HepG2 (cell line): ENCODE data around the gene RPS6KA2. TPM values are rescaled to one million over a fixed set of nuclear protein-coding genes. Genes with fewer than 3 reads are reported as not detected.
A peak's percentile ranks its signal among the peaks of the same experiment; 100 is the strongest.

Source experiments
- ATAC-seq: fragments of 200-7000 bp; cut with Tn5 transposase; 3 replicates; pipeline ENCODE4 v1.9.1; 2020; ENCODE audit warnings: mild to moderate bottlenecking, moderate library complexity
- BruUV-seq: library from RNA; stranded (reverse); fragments of 400-500 nt; replicated peaks from 2 replicates; lab custom pipeline; 2021; lab: Mats Ljungman, UMichigan
- CTCF ChIA-PET: fragments of 300-600 bp; formaldehyde crosslinking; extraction: SDS; loops from one replicate; lab custom pipeline; 2021; ENCODE audit warnings: low total read pairs, inconsistent platforms, low intra/inter-chr PET ratio; lab: Yijun Ruan, JAX
- POLR2A ChIA-PET: fragments of 350-600 bp; sonication (Branson Sonifier 250); formaldehyde crosslinking; loops from one replicate; lab custom pipeline; 2020; ENCODE audit warnings: antibody characterized with exemption, inconsistent platforms; lab: Yijun Ruan, JAX
- DNase-seq: peaks from one replicate; pipeline ENCODE4 v3.0.0-alpha.2; 2015; ENCODE audit warnings: low spot score
- FAIRE-seq: peaks from 3 replicates; lab custom pipeline; 2011; peaks lifted over from hg19 to GRCh38; lab: Jason Lieb, UNC
- H2AFZ ChIP-seq: one replicate; pipeline ENCODE4 v1.6.1; 2011; ENCODE audit warnings: low read length, inconsistent platforms
- H3K27ac ChIP-seq: fragments of 300-600 bp; 3 replicates; pipeline ENCODE4 v1.8.0; 2011; ENCODE audit warnings: mixed run types, mild to moderate bottlenecking, mixed read lengths, low read length, inconsistent platforms; ENCODE audit not compliant: insufficient read depth; ENCODE audit errors: extremely low read length
- H3K27me3 ChIP-seq, 2 experiments: fragments of 200-600 bp in 1 of 2; 2 replicates in 1 of 2; 3 replicates in 1 of 2; pipeline versions ENCODE4 v1.6.0 to v1.8.0; 2011; ENCODE audit warnings: low read length in 2 of 2, mild to moderate bottlenecking in 2 of 2, moderate library complexity in 2 of 2, inconsistent platforms in 1 of 2; ENCODE audit not compliant: insufficient read depth in 2 of 2, control insufficient read depth in 1 of 2
- H3K36me3 ChIP-seq, 2 experiments: fragments of 200-600 bp in 1 of 2; replicated peaks in 1 of 2; 2 replicates in 1 of 2; 3 replicates in 1 of 2; pipeline versions ENCODE4 v1.5.1 to v1.8.0; 2011; ENCODE audit warnings: low read length in 2 of 2, inconsistent platforms in 1 of 2; ENCODE audit not compliant: insufficient read depth in 2 of 2, control insufficient read depth in 1 of 2
- H3K4me1 ChIP-seq: 2 replicates; pipeline ENCODE4 v1.5.1; 2012; ENCODE audit warnings: low read length, inconsistent platforms; ENCODE audit not compliant: insufficient read depth
- H3K4me2 ChIP-seq: 2 replicates; pipeline ENCODE4 v1.6.0; 2011; ENCODE audit warnings: low read depth, low read length, inconsistent platforms
- H3K4me3 ChIP-seq, 3 experiments: fragments of 200-600 bp in 1 of 3; sonication (generic), shearing (Covaris generic) in 1 of 3; replicated peaks in 1 of 3; 2 replicates each; pipeline ENCODE4 v1.5.1; 2011 to 2016; ENCODE audit warnings: low read length in 3 of 3, inconsistent platforms in 2 of 3, low read depth in 2 of 3, mild to moderate bottlenecking in 2 of 3, control low read depth in 1 of 3, mixed read lengths in 1 of 3; ENCODE audit not compliant: insufficient read depth in 1 of 3
- H3K79me2 ChIP-seq: one replicate; pipeline ENCODE4 v1.6.1; 2011; ENCODE audit warnings: low read length, inconsistent platforms; ENCODE audit not compliant: insufficient read depth
- H3K9ac ChIP-seq: 2 replicates; pipeline ENCODE4 v1.6.0; 2011; ENCODE audit warnings: mild to moderate bottlenecking, low read depth, low read length, inconsistent platforms; ENCODE audit not compliant: insufficient read depth
- H3K9me3 ChIP-seq: 2 replicates; pipeline ENCODE4 v1.5.1; 2012; ENCODE audit warnings: mild to moderate bottlenecking, low read length
- H4K20me1 ChIP-seq: 2 replicates; pipeline ENCODE4 v1.6.0; 2011; ENCODE audit warnings: inconsistent platforms, mild to moderate bottlenecking, low read length, moderate library complexity; ENCODE audit not compliant: insufficient read depth
- ESRRA ChIP-seq: sonication (generic); formaldehyde crosslinking; IDR thresholded peaks from 2 replicates; pipeline ENCODE4 v1.5.1; 2020; ENCODE audit warnings: mild to moderate bottlenecking, low read depth, missing genetic modification reagents
- RNF219 ChIP-seq: sonication (generic); formaldehyde crosslinking; IDR thresholded peaks from 2 replicates; pipeline ENCODE4 v1.5.0; 2020; ENCODE audit warnings: mild to moderate bottlenecking, missing genetic modification reagents
- ZNF136 ChIP-seq: sonication (generic); formaldehyde crosslinking; IDR thresholded peaks from 2 replicates; pipeline ENCODE4 v1.8.1; 2022; ENCODE audit warnings: low read depth, mild to moderate bottlenecking, moderate library complexity, missing genetic modification reagents
- ZNF749 ChIP-seq: sonication (generic); formaldehyde crosslinking; IDR thresholded peaks from 2 replicates; pipeline ENCODE4 v1.8.0; 2022; ENCODE audit warnings: mild to moderate bottlenecking, missing genetic modification reagents, moderate library complexity, borderline replicate concordance
- WGBS: methylation state at CpG from one replicate; pipeline ENCODE4 v1.1.6; 2017; ENCODE audit warnings: low lambda C conversion rate; 5-methylcytosine and 5-hydroxymethylcytosine counted together
- in situ Hi-C: cut with HindIII; loops from 2 replicates; pipeline ENCODE4 v1.10.0; 2017; ENCODE audit warnings: low pct_unique_long_range_greater_than_20kb; ENCODE audit not compliant: extremely low pct_ligation_motif_present
- intact Hi-C: fragments of 100-400 bp; cut with micrococcal nuclease; formaldehyde crosslinking; loops from one replicate; pipeline ENCODE4 v1.10.0; 2022; ENCODE audit not compliant: unreplicated experiment
- polyA plus RNA-seq, 8 experiments: library from polyadenylated mRNA; depleted of rRNA in 3 of 8; stranded (reverse) in 7 of 8; unstranded in 1 of 8; fragments of >200 nt; fragmentation: Illumina TruSeq in 4 of 8; extraction: Trizol in 4 of 8; gene quantifications; 2 replicates each; pipeline versions ENCODE4 v1.2.1 to v1.2.3, GENCODE V29; 2011 to 2016; ENCODE audit warnings: low read depth in 4 of 8, missing spikeins in 1 of 8, mixed read lengths in 1 of 8; ENCODE audit not compliant: insufficient read depth in 1 of 8
- total RNA-seq, 5 experiments: library from RNA; depleted of rRNA; stranded (reverse); fragments of >200 nt; fragmentation: Illumina TruSeq; extraction: Trizol; gene quantifications; 2 replicates each; pipeline ENCODE4 v1.2.3, GENCODE V29; 2016; ENCODE audit warnings: low read depth in 1 of 5

Gene RPS6KA2
- total and polyA plus RNA-seq, 2 of the 13 experiments (the other 11 are each of a cell fraction or from before 2014, with no cell fraction given), result 0.22 to 0.38 TPM

- no peak for ATAC-seq
- H3K27me3 ChIP-seq, result peaks cover 16 to 88% of the 10 kb centered on the region in 2 experiments; a peak in 4 of 5 replicates
- no peak overlapping the region for H3K27ac ChIP-seq
- no TSS peak for BruUV-seq
- DNase-seq, result no peak
- TF ChIP-seq ESRRA (CRISPR knock-in tag), result no peak
- no peak overlapping the region for H3K9ac ChIP-seq
- ChIA-PET CTCF (no interaction called here), POLR2A (no interaction called here)
- H2AFZ ChIP-seq, result no peak overlapping the region
- FAIRE-seq, result no peak
- no peaks in the 10 kb centered on the region for H3K9me3 ChIP-seq
- H3K4me1 ChIP-seq, result no peaks in the 10 kb centered on the region
- no peaks in the 10 kb centered on the region for H4K20me1 ChIP-seq
- H3K79me2 ChIP-seq, result no peaks in the 10 kb centered on the region
- no peaks in the 10 kb centered on the region for H3K36me3 ChIP-seq
- intact Hi-C loops, result no loop called here
- no peak overlapping the region for H3K4me2 ChIP-seq
- 63% methylated on average over 16 of the region's 16 CpGs for WGBS
- no peak overlapping the region for H3K4me3 ChIP-seq
- in situ Hi-C loops, result no loop called here
These were observed 188.7 kb downstream of the RPS6KA2 start for GRCh38 chr6:166438211-166438861.

- H3K36me3 ChIP-seq, result no peaks in the 10 kb centered on the region
- H3K9me3 ChIP-seq, result no peaks in the 10 kb centered on the region
- TF ChIP-seq ZNF749 (CRISPR knock-in tag) (no peak), ZNF136 (no peak), RNF219 (CRISPR knock-in tag) (no peak)
- TF ChIP-seq, all 625 proteins: peak for 0
- ATAC-seq (peak; percentile 14; the same call in 1 of the 3 replicates), DNase-seq (no peak), FAIRE-seq (no peak)
- no peak overlapping the region for H3K4me2 ChIP-seq
- H3K27ac ChIP-seq, result no peak overlapping the region
- 62% methylated on average over 15 of the region's 15 CpGs for WGBS
- H3K9ac ChIP-seq, result no peak overlapping the region
- no TSS peak for BruUV-seq
- in situ Hi-C loops (no loop called here), intact Hi-C loops (no loop called here)
- ChIA-PET CTCF (no interaction called here), POLR2A (no interaction called here)
- H2AFZ ChIP-seq, result no peak overlapping the region
- no peak overlapping the region for H3K4me3 ChIP-seq
- H3K27me3 ChIP-seq, result peaks cover 16 to 91% of the 10 kb centered on the region in 2 experiments; a peak in 4 of 5 replicates
- H3K4me1 ChIP-seq, result no peaks in the 10 kb centered on the region
- H4K20me1 ChIP-seq, result no peaks in the 10 kb centered on the region
- no peaks in the 10 kb centered on the region for H3K79me2 ChIP-seq
These were observed 189.4 kb downstream of the RPS6KA2 start for GRCh38 chr6:166437661-166438060.
